GM20431 (cell line): Measurements from ENCODE around the gene LYPD6.
"Not testable (repeated sequence)": the region's sequence is repeated elsewhere in the genome, so short reads cannot be mapped to it uniquely, and the experiment has no call there.

Source experiments
- in situ Hi-C: fragments of 300-500 bp; cut with MseI, MboI; formaldehyde crosslinking; loops from one replicate; pipeline ENCODE4 v1.15.0; 2020; ENCODE audit warnings: low sequenced_read_pairs; ENCODE audit not compliant: unreplicated experiment

The LYPD6 gene, protein sequence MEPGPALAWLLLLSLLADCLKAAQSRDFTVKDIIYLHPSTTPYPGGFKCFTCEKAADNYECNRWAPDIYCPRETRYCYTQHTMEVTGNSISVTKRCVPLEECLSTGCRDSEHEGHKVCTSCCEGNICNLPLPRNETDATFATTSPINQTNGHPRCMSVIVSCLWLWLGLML

GRCh38 chr2:149330127-149331022 lies at the start of gene LYPD6:
TSS of gene LYPD6 (plus strand) at chr2:149330587. CDS start at chr2:149437709, 107,122 bp downstream.
- in situ Hi-C loops: no loop called here

DNA sequence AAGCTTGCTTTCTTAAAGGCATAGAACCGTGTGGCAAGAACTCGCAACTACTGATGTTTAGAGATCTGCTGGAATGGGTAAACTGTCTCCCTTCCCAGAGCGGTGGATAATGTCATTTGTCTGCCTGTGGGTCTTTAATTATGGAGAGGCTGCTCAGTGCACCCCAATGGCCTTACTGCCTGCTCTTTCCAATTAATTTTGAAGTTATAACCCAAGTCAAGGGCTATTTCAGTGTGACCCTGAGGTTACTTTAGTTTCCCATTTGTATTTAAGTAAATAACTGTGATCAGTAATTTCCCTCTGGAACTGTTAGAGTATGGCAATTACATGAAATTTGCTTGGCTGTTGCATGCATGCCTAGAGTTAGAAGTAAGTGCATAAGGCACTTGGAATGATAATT lies 48.9 kb upstream of the LYPD6 start:
- in situ Hi-C loops: no loop called here

GRCh38 chr2:149290662-149291061 lies 39.7 kb upstream of the LYPD6 start:
- in situ Hi-C loops: no loop called here

GRCh38 chr2:149291881-149292280 lies 38.5 kb upstream of the LYPD6 start:
- in situ Hi-C loops: no loop called here

GRCh38 chr2:149296031-149296430 lies 34.4 kb upstream of the LYPD6 start:
- in situ Hi-C loops: no loop called here

- in situ Hi-C loops: no loop called here
Observed at GRCh38 chr2:149307014-149307413, 23.4 kb upstream of the LYPD6 start.

- in situ Hi-C loops: no loop called here
Observed at GRCh38 chr2:149310349-149310748, 20.0 kb upstream of the LYPD6 start.

DNA sequence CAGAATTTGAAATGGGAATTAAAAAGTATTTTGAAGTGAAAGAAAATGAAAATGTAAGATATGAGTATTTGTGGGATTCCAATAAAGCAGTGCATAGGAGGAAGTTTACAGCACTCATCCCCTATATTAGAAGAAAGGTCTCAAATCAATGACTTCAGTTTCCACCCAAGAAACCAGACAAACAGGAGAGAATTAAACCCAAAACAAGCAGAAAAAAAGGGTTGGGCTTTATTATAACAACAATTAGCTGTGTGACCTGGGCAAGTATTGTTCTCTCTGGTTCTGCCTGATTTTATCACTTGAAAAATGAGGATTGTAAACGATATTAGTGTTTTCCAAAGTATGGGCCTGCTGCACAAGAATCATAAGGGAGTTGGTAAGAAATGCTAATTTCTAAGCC lies 18.3 kb upstream of the LYPD6 start:
- in situ Hi-C loops: no loop called here

GRCh38 chr2:149313512-149313972 lies 16.8 kb upstream of the LYPD6 start:
- in situ Hi-C loops: no loop called here

DNA sequence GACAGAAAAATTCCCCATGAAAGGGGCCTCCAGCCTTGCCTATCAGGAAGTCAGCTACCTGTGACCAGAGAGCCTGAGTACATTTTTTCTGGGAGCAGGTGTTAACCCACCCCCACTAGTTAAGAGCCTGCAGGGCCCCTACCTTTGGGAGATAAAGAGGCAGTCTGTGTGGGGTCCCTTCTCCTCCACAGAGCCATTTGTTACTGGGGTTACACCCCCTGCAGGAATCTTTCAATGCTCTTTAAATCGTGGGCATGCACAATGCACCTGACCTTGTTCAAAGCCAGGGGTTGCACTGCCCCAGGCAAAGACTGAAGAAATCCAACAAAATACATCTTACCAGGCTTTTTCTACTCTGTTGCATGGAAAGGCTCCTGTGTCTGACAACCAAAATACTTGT lies 15.7 kb upstream of the LYPD6 start:
- in situ Hi-C loops: no loop called here

DNA sequence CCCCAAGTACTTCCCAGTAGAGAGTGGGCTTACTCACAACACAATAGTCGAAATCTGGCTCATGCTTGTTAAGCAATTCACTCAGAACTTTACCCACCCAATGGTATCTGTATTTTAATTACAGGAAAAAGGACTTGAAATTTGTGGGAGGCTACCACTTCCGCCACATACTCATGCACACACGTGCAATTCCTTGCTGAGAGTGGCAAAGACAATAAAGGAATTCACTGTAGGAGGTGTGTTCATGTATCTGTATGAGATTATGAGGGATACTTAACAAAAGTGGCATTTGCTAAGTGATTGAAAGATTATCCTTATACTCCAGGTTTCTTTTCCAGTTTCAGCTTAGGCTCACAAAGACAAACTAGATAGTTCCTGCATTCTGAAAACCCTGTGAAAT lies 14.9 kb upstream of the LYPD6 start:
- in situ Hi-C loops: no loop called here

DNA sequence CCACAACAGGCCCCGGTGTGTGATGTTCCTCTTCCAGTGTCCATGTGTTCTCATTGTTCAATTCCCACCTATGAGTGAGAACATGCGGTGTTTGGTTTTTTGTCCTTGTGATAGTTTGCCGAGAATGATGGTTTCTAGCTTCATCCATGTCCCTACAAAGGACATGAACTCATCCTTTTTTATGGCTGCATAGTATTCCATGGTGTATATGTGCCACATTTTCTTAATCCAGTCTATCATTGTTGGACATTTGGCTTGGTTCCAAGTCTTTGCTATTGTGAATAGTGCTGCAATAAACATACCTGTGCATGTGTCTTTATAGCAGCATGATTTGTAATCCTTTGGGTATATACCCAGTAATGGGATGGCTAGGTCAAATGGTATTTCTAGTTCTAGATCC lies 11.8 kb upstream of the LYPD6 start:
- in situ Hi-C loops: not testable (repeated sequence)

DNA sequence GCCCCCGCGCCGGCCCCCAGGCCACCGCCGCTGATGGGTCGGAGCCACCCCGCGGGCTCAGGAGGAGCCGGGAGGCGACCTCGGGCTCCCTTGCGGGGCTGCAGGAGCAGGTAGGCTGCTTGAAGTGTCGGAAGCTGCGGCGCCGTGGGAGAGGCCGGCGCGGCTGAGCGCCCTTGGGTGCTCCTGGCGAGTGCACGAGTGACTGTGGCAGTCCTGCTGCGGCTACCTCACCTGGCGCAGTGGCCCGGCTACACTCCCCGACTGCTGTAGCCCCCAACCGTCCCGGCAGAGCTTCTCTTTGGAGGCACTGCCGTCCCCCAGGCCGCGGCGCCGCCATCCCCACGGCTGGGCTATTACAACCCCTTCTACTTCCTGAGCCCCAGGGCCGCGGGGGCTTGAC lies 10.0 kb upstream of the LYPD6 start:
- in situ Hi-C loops: no loop called here

- in situ Hi-C loops: no loop called here
Observed at GRCh38 chr2:149329068-149329467, 1.3 kb upstream of the LYPD6 start.

- in situ Hi-C loops: no loop called here
Observed at GRCh38 chr2:149329489-149330126, 779 bp upstream of the LYPD6 start.

- in situ Hi-C loops: no loop called here
Observed at GRCh38 chr2:149331023-149331400, 625 bp downstream of the LYPD6 start.

GRCh38 chr2:149332364-149332763 lies 2.0 kb downstream of the LYPD6 start:
- in situ Hi-C loops: no loop called here

DNA sequence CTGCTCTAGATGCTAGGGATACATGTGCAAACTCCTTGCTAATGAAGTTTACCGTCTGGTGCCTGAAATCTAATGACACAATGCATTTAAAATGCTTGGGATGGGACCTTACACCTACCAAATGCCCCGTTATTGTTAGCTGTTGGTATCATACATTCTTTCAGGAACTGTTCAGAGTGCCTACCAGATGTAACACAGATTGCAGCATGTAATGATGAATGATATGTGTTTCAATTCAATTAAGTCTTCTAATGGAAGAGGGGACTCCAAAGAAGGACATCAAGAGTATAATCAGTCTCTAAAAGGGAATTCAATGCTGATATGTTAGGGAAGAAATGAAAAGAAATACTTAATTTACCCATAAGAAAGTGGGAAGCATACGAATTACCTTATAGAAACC lies 3.2 kb downstream of the LYPD6 start:
- in situ Hi-C loops: no loop called here

DNA sequence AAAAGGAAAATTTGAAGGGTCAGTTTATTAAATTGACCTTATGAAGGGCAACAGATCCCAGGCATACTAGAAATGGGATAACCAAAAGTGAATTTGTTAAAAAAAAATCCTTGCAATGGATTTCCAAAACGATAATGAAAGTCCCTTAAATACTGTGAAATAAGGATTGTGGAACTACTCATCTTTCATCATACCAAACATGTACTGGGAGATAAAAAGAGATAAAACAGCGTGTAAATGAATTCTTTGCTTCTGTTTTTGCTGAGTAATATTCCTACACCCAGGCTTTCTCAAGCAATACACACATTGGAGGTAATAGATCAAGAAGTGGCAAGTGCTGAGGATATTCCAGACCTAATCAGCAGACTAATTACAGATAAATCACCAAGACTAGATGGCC lies 3.8 kb downstream of the LYPD6 start:
- in situ Hi-C loops: no loop called here

- in situ Hi-C loops: no loop called here
Observed at GRCh38 chr2:149339324-149339723, 8.9 kb downstream of the LYPD6 start.

- in situ Hi-C loops: no loop called here
Observed at GRCh38 chr2:149342509-149342908, 12.1 kb downstream of the LYPD6 start.
